A549 (cell line): ENCODE results near the gene ICA1L.

ENCODE experiments used
- CHD2 ChIP-seq: fragments of 150-350 bp; IDR thresholded peaks from 2 replicates; pipeline ENCODE4 v1.6.1; 2014; ENCODE audit warnings: low read length; ENCODE audit not compliant: partially characterized antibody
- POLR2A ChIP-seq: IDR thresholded peaks from 2 replicates; pipeline ENCODE4 v1.6.1; 2012; ENCODE audit warnings: mild to moderate bottlenecking, low read length
- RAD21 ChIP-seq, 2 experiments: fragments of >200 bp in 1 of 2; sonication (Bioruptor Twin) in 1 of 2; formaldehyde crosslinking in 1 of 2; IDR thresholded peaks in 1 of 2; conservative IDR thresholded peaks in 1 of 2; 2 replicates in 1 of 2; 3 replicates in 1 of 2; pipeline ENCODE4 v1.6.1; 2012 to 2018; ENCODE audit warnings: inconsistent platforms in 1 of 2

DNA sequence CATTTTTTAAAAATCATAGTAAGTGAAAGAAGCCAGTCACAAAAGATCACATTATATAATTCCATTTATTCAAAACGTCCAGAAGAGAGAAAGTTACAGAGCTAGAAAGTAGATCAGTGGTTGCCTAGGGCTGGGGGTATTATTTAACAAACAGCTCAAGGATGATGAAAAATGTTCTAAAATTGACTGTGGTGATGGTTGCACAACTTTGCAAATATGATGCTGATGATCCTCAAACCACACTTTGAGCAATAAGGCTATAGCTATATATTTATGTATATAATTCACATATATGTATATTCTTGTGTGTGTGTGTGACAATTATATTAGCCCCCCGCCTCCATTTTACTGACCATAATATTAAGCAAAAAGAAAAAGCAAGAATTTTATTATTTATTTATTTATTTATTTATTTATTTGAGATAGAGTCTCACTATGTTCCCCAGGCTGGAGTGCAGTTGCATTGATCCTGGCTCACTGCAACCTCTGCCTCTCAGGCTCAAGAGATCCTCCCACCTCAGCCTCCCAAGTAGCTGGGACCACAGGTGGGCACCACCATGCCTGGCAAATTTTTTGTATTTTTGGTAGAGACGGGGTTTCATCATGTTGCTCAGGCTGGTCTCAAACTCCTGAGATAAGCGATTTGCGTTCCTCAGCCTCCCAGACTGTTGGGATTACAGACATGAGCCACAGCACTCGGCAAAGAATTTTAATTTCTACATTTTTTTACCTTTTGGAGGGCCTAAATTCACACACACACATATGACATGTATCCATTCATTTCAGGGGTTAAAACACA lies 38.0 kb upstream of the ICA1L start:
- TF ChIP-seq CHD2 (no peak), POLR2A (no peak), RAD21 (conservative IDR thresholded peaks at IDR 0.05 in 1 of 2, IDR thresholded peaks at IDR 0.05 in 1 of 2) (no peak)
